Measurements from ENCODE around the gene SNRNP48.

DNA sequence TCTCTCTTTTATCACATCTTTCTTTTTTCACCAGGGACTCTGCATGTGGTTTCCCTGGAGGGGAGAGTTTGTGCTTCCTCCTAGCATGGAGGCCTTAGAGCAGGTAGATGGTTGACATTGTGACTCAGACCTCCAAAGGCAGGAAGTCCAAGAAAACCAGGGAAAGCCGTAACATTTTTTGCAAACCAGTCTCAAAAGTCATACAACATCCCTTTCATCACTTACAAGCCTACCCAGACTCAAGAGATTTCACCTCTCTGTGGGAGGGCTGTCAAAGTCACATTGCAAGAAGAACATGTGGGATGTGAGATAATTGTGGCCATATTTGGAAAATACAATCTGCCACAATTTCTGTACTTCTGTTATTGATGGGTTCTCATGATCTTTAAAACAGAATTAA lies 46.2 kb downstream of the SNRNP48 start:
- no peak for TF ChIP-seq ZNF677 (tag by site-specific recombination; IDR thresholded peaks at IDR 0.05)
- TF ChIP-seq, protein P1, sequence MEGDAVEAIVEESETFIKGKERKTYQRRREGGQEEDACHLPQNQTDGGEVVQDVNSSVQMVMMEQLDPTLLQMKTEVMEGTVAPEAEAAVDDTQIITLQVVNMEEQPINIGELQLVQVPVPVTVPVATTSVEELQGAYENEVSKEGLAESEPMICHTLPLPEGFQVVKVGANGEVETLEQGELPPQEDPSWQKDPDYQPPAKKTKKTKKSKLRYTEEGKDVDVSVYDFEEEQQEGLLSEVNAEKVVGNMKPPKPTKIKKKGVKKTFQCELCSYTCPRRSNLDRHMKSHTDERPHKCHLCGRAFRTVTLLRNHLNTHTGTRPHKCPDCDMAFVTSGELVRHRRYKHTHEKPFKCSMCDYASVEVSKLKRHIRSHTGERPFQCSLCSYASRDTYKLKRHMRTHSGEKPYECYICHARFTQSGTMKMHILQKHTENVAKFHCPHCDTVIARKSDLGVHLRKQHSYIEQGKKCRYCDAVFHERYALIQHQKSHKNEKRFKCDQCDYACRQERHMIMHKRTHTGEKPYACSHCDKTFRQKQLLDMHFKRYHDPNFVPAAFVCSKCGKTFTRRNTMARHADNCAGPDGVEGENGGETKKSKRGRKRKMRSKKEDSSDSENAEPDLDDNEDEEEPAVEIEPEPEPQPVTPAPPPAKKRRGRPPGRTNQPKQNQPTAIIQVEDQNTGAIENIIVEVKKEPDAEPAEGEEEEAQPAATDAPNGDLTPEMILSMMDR (tag by site-specific recombination; IDR thresholded peaks at IDR 0.05): no peak
- TF ChIP-seq ZNF571 (tag by site-specific recombination; IDR thresholded peaks at IDR 0.05): no peak
- TF ChIP-seq, protein P2, sequence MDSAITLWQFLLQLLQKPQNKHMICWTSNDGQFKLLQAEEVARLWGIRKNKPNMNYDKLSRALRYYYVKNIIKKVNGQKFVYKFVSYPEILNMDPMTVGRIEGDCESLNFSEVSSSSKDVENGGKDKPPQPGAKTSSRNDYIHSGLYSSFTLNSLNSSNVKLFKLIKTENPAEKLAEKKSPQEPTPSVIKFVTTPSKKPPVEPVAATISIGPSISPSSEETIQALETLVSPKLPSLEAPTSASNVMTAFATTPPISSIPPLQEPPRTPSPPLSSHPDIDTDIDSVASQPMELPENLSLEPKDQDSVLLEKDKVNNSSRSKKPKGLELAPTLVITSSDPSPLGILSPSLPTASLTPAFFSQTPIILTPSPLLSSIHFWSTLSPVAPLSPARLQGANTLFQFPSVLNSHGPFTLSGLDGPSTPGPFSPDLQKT (IDR thresholded peaks at IDR 0.05; ENCODE audit: borderline replicate concordance, low read depth, low read length): no peak
- no peak for TF ChIP-seq YY1 (tag by site-specific recombination; IDR thresholded peaks at IDR 0.05)
- no peak for TF ChIP-seq ZNF785 (tag by site-specific recombination; IDR thresholded peaks at IDR 0.05)
- TF ChIP-seq, protein P3, sequence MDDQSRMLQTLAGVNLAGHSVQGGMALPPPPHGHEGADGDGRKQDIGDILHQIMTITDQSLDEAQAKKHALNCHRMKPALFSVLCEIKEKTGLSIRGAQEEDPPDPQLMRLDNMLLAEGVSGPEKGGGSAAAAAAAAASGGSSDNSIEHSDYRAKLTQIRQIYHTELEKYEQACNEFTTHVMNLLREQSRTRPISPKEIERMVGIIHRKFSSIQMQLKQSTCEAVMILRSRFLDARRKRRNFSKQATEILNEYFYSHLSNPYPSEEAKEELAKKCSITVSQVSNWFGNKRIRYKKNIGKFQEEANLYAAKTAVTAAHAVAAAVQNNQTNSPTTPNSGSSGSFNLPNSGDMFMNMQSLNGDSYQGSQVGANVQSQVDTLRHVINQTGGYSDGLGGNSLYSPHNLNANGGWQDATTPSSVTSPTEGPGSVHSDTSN (CRISPR knock-in tag; IDR thresholded peaks at IDR 0.05): no peak
- no peak for TF ChIP-seq TCF7L2 (IDR thresholded peaks at IDR 0.05; ENCODE audit: borderline replicate concordance, low read depth, low read length)
- TF ChIP-seq, protein P4, sequence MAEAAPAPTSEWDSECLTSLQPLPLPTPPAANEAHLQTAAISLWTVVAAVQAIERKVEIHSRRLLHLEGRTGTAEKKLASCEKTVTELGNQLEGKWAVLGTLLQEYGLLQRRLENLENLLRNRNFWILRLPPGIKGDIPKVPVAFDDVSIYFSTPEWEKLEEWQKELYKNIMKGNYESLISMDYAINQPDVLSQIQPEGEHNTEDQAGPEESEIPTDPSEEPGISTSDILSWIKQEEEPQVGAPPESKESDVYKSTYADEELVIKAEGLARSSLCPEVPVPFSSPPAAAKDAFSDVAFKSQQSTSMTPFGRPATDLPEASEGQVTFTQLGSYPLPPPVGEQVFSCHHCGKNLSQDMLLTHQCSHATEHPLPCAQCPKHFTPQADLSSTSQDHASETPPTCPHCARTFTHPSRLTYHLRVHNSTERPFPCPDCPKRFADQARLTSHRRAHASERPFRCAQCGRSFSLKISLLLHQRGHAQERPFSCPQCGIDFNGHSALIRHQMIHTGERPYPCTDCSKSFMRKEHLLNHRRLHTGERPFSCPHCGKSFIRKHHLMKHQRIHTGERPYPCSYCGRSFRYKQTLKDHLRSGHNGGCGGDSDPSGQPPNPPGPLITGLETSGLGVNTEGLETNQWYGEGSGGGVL (tag by site-specific recombination; IDR thresholded peaks at IDR 0.05): no peak
- no peak for TF ChIP-seq ZBTB7A (tag by site-specific recombination; IDR thresholded peaks at IDR 0.05; ENCODE audit: low read depth)
- TF ChIP-seq ZFP37 (tag by site-specific recombination; IDR thresholded peaks at IDR 0.05): no peak
- TF ChIP-seq, protein P5, sequence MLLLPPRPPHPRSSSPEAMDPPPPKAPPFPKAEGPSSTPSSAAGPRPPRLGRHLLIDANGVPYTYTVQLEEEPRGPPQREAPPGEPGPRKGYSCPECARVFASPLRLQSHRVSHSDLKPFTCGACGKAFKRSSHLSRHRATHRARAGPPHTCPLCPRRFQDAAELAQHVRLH (tag by site-specific recombination; IDR thresholded peaks at IDR 0.05): no peak
- no peak for TF ChIP-seq ZFP41 (tag by site-specific recombination; IDR thresholded peaks at IDR 0.05; ENCODE audit: borderline replicate concordance)
- TF ChIP-seq SETDB1 (IDR thresholded peaks at IDR 0.05; ENCODE audit: insufficient read length, low read length): no peak
